ENCODE measurements around the gene HCLS1.

DNA sequence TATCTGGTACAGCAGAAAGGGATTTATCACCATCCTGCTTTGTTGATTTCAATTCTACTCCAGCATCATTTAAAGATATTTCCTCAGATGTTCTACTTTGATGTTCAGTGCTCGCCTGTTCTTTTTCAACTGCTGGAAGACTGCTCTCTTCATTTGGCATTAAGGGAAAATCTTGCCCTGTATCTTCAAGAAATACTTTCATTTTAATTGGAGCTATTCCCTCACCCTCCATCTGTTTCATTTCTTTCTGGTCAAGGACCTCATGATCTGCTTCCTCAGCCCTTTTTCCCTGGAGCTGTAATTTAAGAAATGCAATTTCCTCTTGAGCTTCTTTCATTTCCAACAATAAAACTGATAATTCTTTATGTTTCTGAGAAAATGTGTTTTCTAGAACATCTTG, 37.8 kb upstream of the HCLS1 start:
- TF ChIP-seq, protein P1, sequence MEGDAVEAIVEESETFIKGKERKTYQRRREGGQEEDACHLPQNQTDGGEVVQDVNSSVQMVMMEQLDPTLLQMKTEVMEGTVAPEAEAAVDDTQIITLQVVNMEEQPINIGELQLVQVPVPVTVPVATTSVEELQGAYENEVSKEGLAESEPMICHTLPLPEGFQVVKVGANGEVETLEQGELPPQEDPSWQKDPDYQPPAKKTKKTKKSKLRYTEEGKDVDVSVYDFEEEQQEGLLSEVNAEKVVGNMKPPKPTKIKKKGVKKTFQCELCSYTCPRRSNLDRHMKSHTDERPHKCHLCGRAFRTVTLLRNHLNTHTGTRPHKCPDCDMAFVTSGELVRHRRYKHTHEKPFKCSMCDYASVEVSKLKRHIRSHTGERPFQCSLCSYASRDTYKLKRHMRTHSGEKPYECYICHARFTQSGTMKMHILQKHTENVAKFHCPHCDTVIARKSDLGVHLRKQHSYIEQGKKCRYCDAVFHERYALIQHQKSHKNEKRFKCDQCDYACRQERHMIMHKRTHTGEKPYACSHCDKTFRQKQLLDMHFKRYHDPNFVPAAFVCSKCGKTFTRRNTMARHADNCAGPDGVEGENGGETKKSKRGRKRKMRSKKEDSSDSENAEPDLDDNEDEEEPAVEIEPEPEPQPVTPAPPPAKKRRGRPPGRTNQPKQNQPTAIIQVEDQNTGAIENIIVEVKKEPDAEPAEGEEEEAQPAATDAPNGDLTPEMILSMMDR (IDR thresholded peaks at IDR 0.05), result no peak
- TF ChIP-seq POLR2A (IDR thresholded peaks at IDR 0.05), result no peak
